ENCODE data around the gene MRAS. TPM values are rescaled to one million over a fixed set of nuclear protein-coding genes. Genes with fewer than 3 reads are reported as not detected.

The MRAS gene
- total and polyA plus RNA-seq, 2 donors from 2014 or later = 30.9 to 106 TPM

- FAIRE-seq (no peak), DNase-seq (peak; percentile 48 to 82 (median 67))
- peaks cover 0 to 17% (median 3%) of the 10 kb centered on the region in 3 donors for H3K4me1 ChIP-seq (ENCODE audit: control insufficient read depth in 2 of 3, insufficient read depth in 2 of 3, low read depth in 1 of 3, low read length in 3 of 3)
- H3K36me3 ChIP-seq (ENCODE audit: control insufficient read depth in 2 of 3, insufficient read depth in 3 of 3, low read length in 3 of 3) = no peaks in the 10 kb centered on the region
- no peaks in the 10 kb centered on the region for H3K9me3 ChIP-seq (ENCODE audit: control insufficient read depth in 2 of 3, insufficient read depth in 1 of 3, low read length in 3 of 3)
- TF ChIP-seq CTCF (IDR thresholded peaks at IDR 0.05; ENCODE audit: borderline replicate concordance, extremely low read depth, insufficient read depth) = no peak
- H3K4me3 ChIP-seq (ENCODE audit: low read length in 3 of 3) = peak overlapping the region; percentile 39 to 89 (median 63)
- H3K27ac ChIP-seq (ENCODE audit: low read depth in 2 of 2, low read length in 2 of 2) = peak overlapping the region; percentile 82 to 92
- no peaks in the 10 kb centered on the region for H3K27me3 ChIP-seq (ENCODE audit: control insufficient read depth, insufficient read depth, low read length)
- H3K9ac ChIP-seq (ENCODE audit: low read length in 3 of 3) = peak overlapping the region in 2 of 3 donors; percentile 50 to 63
- intact Hi-C loops (cut with DNase I) = no loop called here
Measured at GRCh38 chr3:138348754-138349739, 668 bp downstream of the MRAS start.

GRCh38 chr3:138349926-138350665 lies 1.7 kb downstream of the MRAS start:
- H3K27ac ChIP-seq (ENCODE audit: low read depth in 2 of 2, low read length in 2 of 2) = peak overlapping the region; percentile 56 to 80
- TF ChIP-seq CTCF (IDR thresholded peaks at IDR 0.05; ENCODE audit: borderline replicate concordance, extremely low read depth, insufficient read depth) = no peak
- no peaks in the 10 kb centered on the region for H3K9me3 ChIP-seq (ENCODE audit: control insufficient read depth in 2 of 3, insufficient read depth in 1 of 3, low read length in 3 of 3)
- H3K4me1 ChIP-seq (ENCODE audit: control insufficient read depth in 2 of 3, insufficient read depth in 2 of 3, low read depth in 1 of 3, low read length in 3 of 3) = peaks cover 0 to 17% (median 3%) of the 10 kb centered on the region in 3 donors
- peak overlapping the region in 2 of 3 donors; percentile 63 to 64 for H3K4me3 ChIP-seq (ENCODE audit: low read length in 3 of 3)
- peak overlapping the region in 1 of 3 donors; percentile 30 for H3K9ac ChIP-seq (ENCODE audit: low read length in 3 of 3)
- FAIRE-seq = no peak
- peak in 4 of 5 donors; percentile 26 to 80 (median 62) for DNase-seq
- H3K36me3 ChIP-seq (ENCODE audit: control insufficient read depth in 2 of 3, insufficient read depth in 3 of 3, low read length in 3 of 3) = no peaks in the 10 kb centered on the region
- intact Hi-C loops (cut with DNase I) = no loop called here
- no peaks in the 10 kb centered on the region for H3K27me3 ChIP-seq (ENCODE audit: control insufficient read depth, insufficient read depth, low read length)

- Histone ChIP-seq H3K4me3 (ENCODE audit: low read length in 3 of 3) (no peak overlapping the region), H3K4me1 (ENCODE audit: control insufficient read depth in 2 of 3, insufficient read depth in 2 of 3, low read depth in 1 of 3, low read length in 3 of 3) (peaks cover 0 to 17% (median 3%) of the 10 kb centered on the region in 3 donors), H3K27ac (ENCODE audit: low read depth in 2 of 2, low read length in 2 of 2) (no peak overlapping the region), H3K9me3 (ENCODE audit: control insufficient read depth in 2 of 3, insufficient read depth in 1 of 3, low read length in 3 of 3) (no peaks in the 10 kb centered on the region), H3K36me3 (ENCODE audit: control insufficient read depth in 2 of 3, insufficient read depth in 3 of 3, low read length in 3 of 3) (no peaks in the 10 kb centered on the region), H3K9ac (ENCODE audit: low read length in 3 of 3) (no peak overlapping the region), H3K27me3 (ENCODE audit: control insufficient read depth, insufficient read depth, low read length) (no peaks in the 10 kb centered on the region)
- TF ChIP-seq CTCF (IDR thresholded peaks at IDR 0.05; ENCODE audit: borderline replicate concordance, extremely low read depth, insufficient read depth) = no peak
- no peak for DNase-seq
- intact Hi-C loops (cut with DNase I) = no loop called here
- no peak for FAIRE-seq
Measured at GRCh38 chr3:138351151-138351550, 2.8 kb downstream of the MRAS start.
